Activated naive CD8-positive, alpha-beta T cell treated with anti-CD3 and anti-CD28 coated beads for 36 hours (primary cell): ENCODE results near the gene KRTAP4-8. TPM values are rescaled to one million over a fixed set of nuclear protein-coding genes. Genes with fewer than 3 reads are reported as not detected.
"Not testable (repeated sequence)": the region's sequence is repeated elsewhere in the genome, so short reads cannot be mapped to it uniquely, and the experiment has no call there.

Experiments
- DNase-seq: peaks from one replicate; pipeline ENCODE4 v3.0.0; 2021
- H3K27ac Mint-ChIP-seq: one replicate; pipeline ENCODE4 v1.8.0; 2022; ENCODE audit warnings: mild to moderate bottlenecking, moderate library complexity, mixed read lengths
- H3K27me3 Mint-ChIP-seq: one replicate; pipeline ENCODE4 v1.8.0; 2022; ENCODE audit warnings: mild to moderate bottlenecking, mixed read lengths
- H3K36me3 Mint-ChIP-seq: one replicate; pipeline ENCODE4 v1.8.0; 2021; ENCODE audit warnings: mild to moderate bottlenecking, mixed read lengths
- H3K4me1 Mint-ChIP-seq: one replicate; pipeline ENCODE4 v1.8.0; 2021; ENCODE audit warnings: mixed read lengths
- H3K4me3 Mint-ChIP-seq: one replicate; pipeline ENCODE4 v1.8.0; 2022; ENCODE audit warnings: mild to moderate bottlenecking, moderate library complexity, mixed read lengths
- H3K9me3 Mint-ChIP-seq: one replicate; pipeline ENCODE4 v1.8.0; 2022; ENCODE audit warnings: mixed read lengths
- total RNA-seq, 2 experiments: library from RNA; stranded (reverse); gene quantifications; one replicate each; pipeline ENCODE4 v1.2.3, GENCODE V29; 2021

The KRTAP4-8 gene
- total RNA-seq, 2 experiments from 2014 or later = not detected

GRCh38 chr17:41119696-41120690, 22.1 kb upstream of the KRTAP4-8 start:
- peak overlapping the region; percentile 68 for H3K27ac Mint-ChIP-seq
- H3K9me3 Mint-ChIP-seq, H3K4me3 Mint-ChIP-seq, H3K36me3 Mint-ChIP-seq, DNase-seq, H3K27me3 Mint-ChIP-seq: not testable (repeated sequence)
- H3K4me1 Mint-ChIP-seq = peaks cover 33% of the 10 kb centered on the region

GRCh38 chr17:41118721-41119120, 20.8 kb upstream of the KRTAP4-8 start:
- Mint-ChIP-seq H3K36me3 (peaks cover 7% of the 10 kb centered on the region), H3K27ac (no peak overlapping the region), H3K4me3 (no peak overlapping the region), H3K27me3 (no peaks in the 10 kb centered on the region), H3K9me3 (peaks cover 6% of the 10 kb centered on the region), H3K4me1 (peaks cover 23% of the 10 kb centered on the region)
- DNase-seq = no peak

GRCh38 chr17:41117846-41118386, 20.0 kb upstream of the KRTAP4-8 start, which contains the start of gene KRTAP4-11:
Gene KRTAP4-11, minus strand, starts transcription at chr17:41118373. Its CDS starts 58 bp downstream, at chr17:41118315.
- H3K4me1 Mint-ChIP-seq = peaks cover 18% of the 10 kb centered on the region

GRCh38 chr17:41116297-41116696, 18.4 kb upstream of the KRTAP4-8 start:
- Mint-ChIP-seq H3K27ac (no peak overlapping the region), H3K36me3 (peaks cover 3% of the 10 kb centered on the region), H3K9me3 (peaks cover 5% of the 10 kb centered on the region), H3K27me3 (no peaks in the 10 kb centered on the region), H3K4me1 (peaks cover 18% of the 10 kb centered on the region), H3K4me3 (no peak overlapping the region)
- DNase-seq = no peak

More at GRCh38 chr17:41117846-41118386, 20.0 kb upstream of the KRTAP4-8 start, which contains the start of gene KRTAP4-11:
- H3K27ac Mint-ChIP-seq, H3K27me3 Mint-ChIP-seq, H3K4me3 Mint-ChIP-seq, H3K9me3 Mint-ChIP-seq, H3K36me3 Mint-ChIP-seq, DNase-seq: not testable (repeated sequence)

GRCh38 chr17:41111151-41111885, 13.4 kb upstream of the KRTAP4-8 start:
- no peak for DNase-seq

GRCh38 chr17:41108728-41109386, 10.9 kb upstream of the KRTAP4-8 start:
- not testable (repeated sequence) for DNase-seq

More at GRCh38 chr17:41111151-41111885, 13.4 kb upstream of the KRTAP4-8 start:
- H3K4me3 Mint-ChIP-seq = no peak overlapping the region
- peaks cover 13% of the 10 kb centered on the region for H3K4me1 Mint-ChIP-seq
- no peaks in the 10 kb centered on the region for H3K36me3 Mint-ChIP-seq
- H3K27ac Mint-ChIP-seq = no peak overlapping the region
- peaks cover 7% of the 10 kb centered on the region for H3K9me3 Mint-ChIP-seq
- H3K27me3 Mint-ChIP-seq = no peaks in the 10 kb centered on the region

GRCh38 chr17:41107941-41108450, 10.1 kb upstream of the KRTAP4-8 start:
- no peak for DNase-seq
- Mint-ChIP-seq H3K4me3 (no peak overlapping the region), H3K27me3 (peaks cover 3% of the 10 kb centered on the region), H3K36me3 (no peaks in the 10 kb centered on the region), H3K4me1 (peaks cover 13% of the 10 kb centered on the region), H3K27ac (no peak overlapping the region), H3K9me3 (peaks cover 7% of the 10 kb centered on the region)

More at GRCh38 chr17:41108728-41109386, 10.9 kb upstream of the KRTAP4-8 start:
- H3K4me1 Mint-ChIP-seq = peaks cover 13% of the 10 kb centered on the region
- not testable (repeated sequence) for H3K27ac Mint-ChIP-seq, H3K4me3 Mint-ChIP-seq, H3K9me3 Mint-ChIP-seq, H3K36me3 Mint-ChIP-seq, H3K27me3 Mint-ChIP-seq

GRCh38 chr17:41105347-41105746, 7.4 kb upstream of the KRTAP4-8 start, which contains the start of gene KRTAP4-9:
Gene KRTAP4-9, plus strand, starts transcription at chr17:41105389. Its CDS starts 0 bp downstream, at chr17:41105389.
- H3K9me3 Mint-ChIP-seq, DNase-seq, H3K4me3 Mint-ChIP-seq, H3K27me3 Mint-ChIP-seq, H3K27ac Mint-ChIP-seq, H3K36me3 Mint-ChIP-seq: not testable (repeated sequence)
- peaks cover 14% of the 10 kb centered on the region for H3K4me1 Mint-ChIP-seq

- not testable (repeated sequence) for H3K36me3 Mint-ChIP-seq, H3K27ac Mint-ChIP-seq, H3K4me3 Mint-ChIP-seq, DNase-seq, H3K27me3 Mint-ChIP-seq, H3K9me3 Mint-ChIP-seq
- peaks cover 18% of the 10 kb centered on the region for H3K4me1 Mint-ChIP-seq
Measured at GRCh38 chr17:41104386-41105038, 6.6 kb upstream of the KRTAP4-8 start.

GRCh38 chr17:41103896-41104295, 6.0 kb upstream of the KRTAP4-8 start:
- no peak for DNase-seq
- Mint-ChIP-seq H3K27ac (no peak overlapping the region), H3K36me3 (no peaks in the 10 kb centered on the region), H3K9me3 (no peaks in the 10 kb centered on the region), H3K4me1 (peaks cover 17% of the 10 kb centered on the region), H3K27me3 (peaks cover 3% of the 10 kb centered on the region), H3K4me3 (no peak overlapping the region)

- H3K27ac Mint-ChIP-seq = no peak within 1 kb of the TSS
- H3K4me1 Mint-ChIP-seq = peaks cover 9% of the 10 kb centered on the region
- no peak within 1 kb of the TSS for H3K4me3 Mint-ChIP-seq
- H3K27me3 Mint-ChIP-seq = peaks cover 6% of the 10 kb centered on the region
- H3K9me3 Mint-ChIP-seq = no peaks in the 10 kb centered on the region
- no peaks in the 10 kb centered on the region for H3K36me3 Mint-ChIP-seq
- no peak for DNase-seq
Measured at GRCh38 chr17:41101586-41102259, 3.8 kb upstream of the KRTAP4-8 start, which contains the start of gene KRTAP4-16. Gene KRTAP4-16, minus strand, starts transcription at chr17:41102209. Its CDS starts 0 bp downstream, at chr17:41102209.

- H3K36me3 Mint-ChIP-seq, H3K4me1 Mint-ChIP-seq, H3K27ac Mint-ChIP-seq, H3K27me3 Mint-ChIP-seq, H3K4me3 Mint-ChIP-seq, H3K9me3 Mint-ChIP-seq, DNase-seq: not testable (repeated sequence)
Measured at GRCh38 chr17:41099682-41100480, 1.9 kb upstream of the KRTAP4-8 start.

GRCh38 chr17:41098481-41098880, 539 bp upstream of the KRTAP4-8 start:
- peaks cover 9% of the 10 kb centered on the region for H3K4me1 Mint-ChIP-seq
- no peaks in the 10 kb centered on the region for H3K9me3 Mint-ChIP-seq
- H3K4me3 Mint-ChIP-seq = no peak overlapping the region
- H3K36me3 Mint-ChIP-seq = no peaks in the 10 kb centered on the region
- H3K27me3 Mint-ChIP-seq = peaks cover 3% of the 10 kb centered on the region
- no peak overlapping the region for H3K27ac Mint-ChIP-seq
- DNase-seq = no peak
